Common myeloid progenitor, CD34-positive (primary cell): ENCODE results near the gene CUZD1.
A peak's percentile ranks its signal among the peaks of the same experiment; 100 is the strongest.
"Not testable (repeated sequence)": the region's sequence is repeated elsewhere in the genome, so short reads cannot be mapped to it uniquely, and the experiment has no call there.

Experiments
- CTCF ChIA-PET: fragments of 350-600 bp; sonication (Branson Sonifier 250); formaldehyde crosslinking; loops from one replicate; lab custom pipeline; 2021; ENCODE audit warnings: antibody characterized with exemption; lab: Charles Lee
- POLR2A ChIA-PET: fragments of 350-600 bp; sonication (Branson Sonifier 250); formaldehyde crosslinking; loops from one replicate; lab custom pipeline; 2021; ENCODE audit warnings: antibody characterized with exemption; lab: Charles Lee
- DNase-seq, 3 donors: peaks; one replicate each; pipeline versions ENCODE4 v3.0.0 to v3.0.0-alpha.2; 2013
- H3K27ac ChIP-seq, 2 experiments: 1 replicate in 1 of 2; 2 replicates in 1 of 2; pipeline ENCODE4 v1.7.0; 2013; ENCODE audit warnings: inconsistent platforms in 2 of 2, low read length in 2 of 2, mild to moderate bottlenecking in 2 of 2, low read depth in 1 of 2, moderate library complexity in 1 of 2; ENCODE audit not compliant: severe bottlenecking in 2 of 2, insufficient read depth in 1 of 2, poor library complexity in 1 of 2
- H3K27me3 ChIP-seq, 5 experiments: replicated peaks in 2 of 5; 1 replicate in 3 of 5; 2 replicates in 2 of 5; pipeline versions ENCODE4 v1.6.1 to v1.7.0; 2013; ENCODE audit warnings: low read length in 4 of 5, mild to moderate bottlenecking in 2 of 5, moderate library complexity in 2 of 5, inconsistent platforms in 1 of 5; ENCODE audit not compliant: insufficient read depth in 5 of 5, control insufficient read depth in 4 of 5
- H3K36me3 ChIP-seq, 4 experiments: 1 replicate in 2 of 4; 2 replicates in 2 of 4; pipeline versions ENCODE4 v1.6.1 to v1.7.0; 2013; ENCODE audit warnings: low read length in 3 of 4, control low read depth in 1 of 4, mild to moderate bottlenecking in 1 of 4; ENCODE audit not compliant: control insufficient read depth in 4 of 4, insufficient read depth in 4 of 4
- H3K4me1 ChIP-seq, 4 experiments: 1 replicate in 3 of 4; 2 replicates in 1 of 4; pipeline versions ENCODE4 v1.6.1 to v1.7.1; 2013; ENCODE audit warnings: low read length in 3 of 4, mild to moderate bottlenecking in 3 of 4, control low read depth in 1 of 4, inconsistent platforms in 1 of 4, moderate library complexity in 1 of 4; ENCODE audit not compliant: control insufficient read depth in 4 of 4, insufficient read depth in 4 of 4; ENCODE audit errors: control extremely low read depth in 1 of 4
- H3K4me3 ChIP-seq, 7 experiments: 1 replicate in 4 of 7; 2 replicates in 3 of 7; pipeline versions ENCODE4 v1.5.1 to v1.7.0; 2013; ENCODE audit warnings: mild to moderate bottlenecking in 7 of 7, low read length in 6 of 7, moderate library complexity in 6 of 7, inconsistent platforms in 2 of 7, low read depth in 2 of 7, control low read depth in 1 of 7; ENCODE audit not compliant: insufficient read depth in 4 of 7, control insufficient read depth in 1 of 7; ENCODE audit errors: extremely low read depth in 1 of 7
- H3K9me3 ChIP-seq, 5 experiments: 1 replicate in 4 of 5; 2 replicates in 1 of 5; pipeline versions ENCODE4 v1.6.1 to v1.7.1; 2013; ENCODE audit warnings: low read length in 4 of 5, mild to moderate bottlenecking in 2 of 5, inconsistent platforms in 1 of 5, low read depth in 1 of 5, moderate library complexity in 1 of 5; ENCODE audit not compliant: control insufficient read depth in 4 of 5, insufficient read depth in 2 of 5; ENCODE audit errors: control extremely low read depth in 1 of 5
- WGBS: methylation state at CpG from one replicate; pipeline ENCODE4 v1.1.5; 2013; ENCODE audit not compliant: insufficient coverage; 5-methylcytosine and 5-hydroxymethylcytosine counted together

Gene CUZD1

GRCh38 chr10:122864194-122864592 lies 18.5 kb upstream of the CUZD1 start:
- H3K4me1 ChIP-seq = no peaks in the 10 kb centered on the region
- peaks cover 0 to 6% (median 4%) of the 10 kb centered on the region in 5 experiments for H3K9me3 ChIP-seq
- ChIA-PET POLR2A (no interaction called here), CTCF (interaction anchor here (1.0 to 1.1 kb wide), 2 partner anchors 9 kb away, joined by 3 read pairs; no protein-coding TSS in a partner anchor)
- no peaks in the 10 kb centered on the region for H3K36me3 ChIP-seq
- no peak overlapping the region for H3K4me3 ChIP-seq
- no peak overlapping the region for H3K27ac ChIP-seq
- H3K27me3 ChIP-seq = no peaks in the 10 kb centered on the region
- DNase-seq = no peak
- no CpG with 5 or more reads among the region's 2 CpGs for WGBS

GRCh38 chr10:122863216-122864193 lies 17.8 kb upstream of the CUZD1 start:
- WGBS = 89% methylated on average over 1 of the region's 2 CpGs
- Histone ChIP-seq H3K36me3 (peaks cover 0 to 4% (median 1%) of the 10 kb centered on the region in 4 experiments), H3K4me3 (no peak overlapping the region), H3K27ac (no peak overlapping the region), H3K9me3 (peaks cover 0 to 6% (median 4%) of the 10 kb centered on the region in 5 experiments), H3K27me3 (no peaks in the 10 kb centered on the region), H3K4me1 (no peaks in the 10 kb centered on the region)
- ChIA-PET CTCF (interaction anchor here (0.7 to 1.0 kb wide), 3 partner anchors 10 to 24 kb away, joined by 3 read pairs; no protein-coding TSS in a partner anchor), POLR2A (no interaction called here)
- DNase-seq = no peak

DNA sequence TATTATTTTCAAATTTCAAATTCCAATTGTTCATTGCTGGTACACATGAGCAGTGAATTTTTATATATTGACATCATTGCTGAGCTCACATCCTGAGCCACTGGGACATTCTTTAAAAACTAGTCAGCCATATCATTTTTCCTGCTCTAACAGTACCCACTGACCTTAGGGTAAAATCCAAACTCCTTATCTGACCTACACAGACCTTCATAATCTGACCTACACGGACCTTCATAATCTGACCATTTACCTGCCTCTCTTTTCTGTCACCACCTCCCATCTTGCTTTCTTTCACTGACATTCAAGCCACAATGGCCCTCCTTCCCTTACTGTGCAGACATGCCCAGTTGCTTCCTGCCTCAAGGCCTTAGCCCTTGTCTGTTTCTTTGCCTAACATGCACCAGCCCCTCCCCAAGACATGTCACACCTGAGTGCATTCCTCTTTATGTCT lies 16.1 kb upstream of the CUZD1 start:
- Histone ChIP-seq H3K4me3 (no peak overlapping the region), H3K27ac (no peak overlapping the region), H3K27me3 (no peaks in the 10 kb centered on the region), H3K36me3 (peaks cover 0 to 4% (median 2%) of the 10 kb centered on the region in 4 experiments), H3K9me3 (peaks cover 0 to 2% (median 0%) of the 10 kb centered on the region in 5 experiments), H3K4me1 (no peaks in the 10 kb centered on the region)
- ChIA-PET POLR2A (no interaction called here), CTCF (no interaction called here)
- DNase-seq = no peak
- 100% methylated on average over 1 of the region's 1 CpG for WGBS

- no peak overlapping the region for H3K27ac ChIP-seq
- no peak for DNase-seq
- H3K4me3 ChIP-seq = no peak overlapping the region
- no peaks in the 10 kb centered on the region for H3K9me3 ChIP-seq
- H3K27me3 ChIP-seq = no peaks in the 10 kb centered on the region
- POLR2A ChIA-PET = no interaction called here
- H3K4me1 ChIP-seq = no peaks in the 10 kb centered on the region
- H3K36me3 ChIP-seq = peaks cover 4 to 17% (median 4%) of the 10 kb centered on the region in 4 experiments
- WGBS = 100% methylated on average over 1 of the region's 1 CpG
- CTCF ChIA-PET = interaction anchor here (1.3 to 1.5 kb wide), 2 partner anchors 9 to 11 kb away, joined by 4 read pairs; no protein-coding TSS in a partner anchor
Observed at GRCh38 chr10:122859527-122859926, 13.9 kb upstream of the CUZD1 start.

DNA sequence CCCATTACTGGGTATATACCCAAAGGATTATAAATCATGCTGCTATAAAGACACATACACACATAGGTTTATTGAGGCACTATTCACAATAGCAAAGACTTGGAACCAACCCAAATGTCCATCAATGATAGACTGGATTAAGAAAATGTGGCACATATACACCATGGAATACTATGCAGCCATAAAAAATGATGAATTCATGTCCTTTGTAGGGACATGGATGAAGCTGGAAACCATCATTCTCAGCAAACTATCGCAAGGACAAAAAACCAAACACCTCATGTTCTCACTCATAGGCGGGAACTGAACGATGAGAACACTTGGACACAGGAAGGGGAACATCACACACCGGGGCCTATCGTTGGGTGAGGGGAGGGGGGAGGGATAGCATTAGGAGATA lies 12.4 kb upstream of the CUZD1 start:
- DNase-seq, H3K9me3 ChIP-seq, CTCF ChIA-PET, H3K27me3 ChIP-seq, H3K27ac ChIP-seq, POLR2A ChIA-PET, H3K4me3 ChIP-seq, H3K4me1 ChIP-seq: not testable (repeated sequence)
- no CpG with 5 or more reads among the region's 5 CpGs for WGBS
- H3K36me3 ChIP-seq = peaks cover 4 to 24% (median 11%) of the 10 kb centered on the region in 4 experiments

- peaks cover 0 to 4% (median 0%) of the 10 kb centered on the region in 5 experiments for H3K9me3 ChIP-seq
- POLR2A ChIA-PET = no interaction called here
- H3K4me1 ChIP-seq = no peaks in the 10 kb centered on the region
- DNase-seq = peak in 1 of 3 donors; percentile 7
- CTCF ChIA-PET = no interaction called here
- no peak overlapping the region for H3K27ac ChIP-seq
- no peak overlapping the region for H3K4me3 ChIP-seq
- 100% methylated on average over 1 of the region's 1 CpG for WGBS
- H3K27me3 ChIP-seq = no peaks in the 10 kb centered on the region
- peaks cover 4 to 36% (median 15%) of the 10 kb centered on the region in 4 experiments for H3K36me3 ChIP-seq
Observed at GRCh38 chr10:122856902-122857301, 11.2 kb upstream of the CUZD1 start.

- Histone ChIP-seq H3K36me3 (peaks cover 4 to 36% (median 15%) of the 10 kb centered on the region in 4 experiments), H3K4me1 (no peaks in the 10 kb centered on the region), H3K9me3 (peaks cover 0 to 4% (median 0%) of the 10 kb centered on the region in 5 experiments), H3K4me3 (no peak overlapping the region), H3K27ac (no peak overlapping the region), H3K27me3 (no peaks in the 10 kb centered on the region)
- CTCF ChIA-PET = interaction anchor here (1.0 to 1.4 kb wide), 2 partner anchors 9 kb away, joined by 3 read pairs; no protein-coding TSS in a partner anchor
- 97% methylated on average over 3 of the region's 3 CpGs for WGBS
- POLR2A ChIA-PET = no interaction called here
- DNase-seq = no peak
Observed at GRCh38 chr10:122855745-122856144, 10.1 kb upstream of the CUZD1 start.
